GM18507 (cell line): ENCODE results near the gene CPOX.

Experiments used
- DNase-seq: peaks from one replicate; pipeline ENCODE4 v3.0.0; 2011; ENCODE audit warnings: low read depth; ENCODE audit not compliant: insufficient read length; ENCODE audit errors: extremely low spot score
- FAIRE-seq: peaks from 2 replicates; lab custom pipeline; 2011; peaks lifted over from hg19 to GRCh38; lab: Jason Lieb, UNC

The CPOX gene

DNA sequence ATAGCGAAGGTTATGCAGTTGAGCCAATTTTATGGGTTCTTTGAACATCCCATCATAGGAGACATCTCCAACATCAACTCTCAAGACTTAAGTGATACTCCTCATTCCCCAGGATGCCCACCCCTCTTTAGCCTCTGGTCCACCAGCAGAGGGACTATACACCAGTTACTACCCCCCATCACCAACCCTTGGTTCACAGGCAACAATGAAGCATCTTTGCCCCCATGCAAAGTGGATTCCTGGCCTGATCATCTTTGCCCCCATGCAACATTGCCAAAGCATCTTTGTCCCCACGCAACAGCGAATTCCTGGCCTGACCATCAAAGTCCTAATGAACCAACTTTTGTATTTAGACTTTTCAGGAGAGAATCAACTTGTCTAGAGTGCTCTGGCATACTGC is 42.6 kb downstream of the CPOX start:
- no peak for DNase-seq

DNA sequence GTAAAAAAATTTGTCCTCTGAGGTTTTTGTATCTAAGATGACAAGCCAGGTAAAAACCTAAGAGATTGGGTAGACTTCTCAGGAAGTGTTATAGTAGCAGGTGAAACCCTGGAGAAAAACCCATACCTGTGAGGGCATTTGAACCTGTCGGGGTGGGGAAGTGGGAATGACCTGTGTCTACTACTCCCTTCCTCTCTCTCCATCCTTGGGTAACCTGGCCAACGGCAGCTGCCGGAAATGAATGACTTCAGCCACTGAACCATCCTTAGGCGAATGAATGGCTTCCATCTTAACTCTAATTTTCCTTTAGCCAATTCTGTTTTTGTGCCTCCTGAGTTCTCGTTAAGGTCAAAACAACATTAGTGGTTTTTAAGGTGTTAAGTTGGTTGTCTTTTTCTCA is 44.9 kb downstream of the CPOX start:
- DNase-seq (no peak), FAIRE-seq (peak; percentile 53)

More for the DNA sequence above, 42.6 kb downstream of the CPOX start:
- FAIRE-seq = no peak

DNA sequence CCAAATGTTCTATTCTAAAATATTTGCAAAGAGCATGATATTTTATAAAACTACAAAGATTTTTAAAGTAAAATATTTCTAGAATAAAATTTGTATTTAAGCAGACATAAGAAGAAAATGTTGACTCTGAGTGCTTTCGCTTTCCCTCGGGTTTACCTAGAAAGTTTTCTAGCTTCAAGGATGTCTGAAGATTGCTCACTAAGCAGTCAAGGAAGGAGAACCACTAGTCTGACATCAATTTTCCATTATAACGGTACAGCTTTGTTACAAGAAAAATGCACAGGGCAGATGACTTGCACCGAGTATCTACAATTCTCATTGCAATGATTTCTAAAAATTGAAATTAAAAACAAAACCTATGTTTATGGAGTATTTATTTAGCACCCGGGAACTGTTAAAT is 47.5 kb downstream of the CPOX start:
- DNase-seq = no peak
- FAIRE-seq = peak; percentile 85

DNA sequence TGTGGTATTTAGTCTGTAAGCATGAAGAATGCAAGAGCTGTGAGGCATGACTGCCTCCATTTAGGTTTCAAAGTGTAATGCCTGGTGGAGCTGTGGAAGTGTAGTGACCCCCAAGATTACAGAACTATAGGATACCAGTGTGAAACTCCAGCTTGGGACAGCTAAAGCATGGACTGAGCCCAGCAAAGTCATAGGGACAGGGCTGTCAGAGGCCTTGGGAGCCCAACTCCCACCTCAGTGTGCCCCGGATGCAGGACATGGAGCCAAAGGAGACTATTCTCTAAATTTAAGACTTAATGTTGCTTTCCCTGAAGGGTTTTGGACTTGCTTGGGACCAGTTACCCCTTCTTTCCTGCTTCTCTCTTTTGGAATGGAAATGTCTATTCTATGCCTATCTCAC is 50.8 kb downstream of the CPOX start:
- FAIRE-seq = no peak
- DNase-seq = no peak

DNA sequence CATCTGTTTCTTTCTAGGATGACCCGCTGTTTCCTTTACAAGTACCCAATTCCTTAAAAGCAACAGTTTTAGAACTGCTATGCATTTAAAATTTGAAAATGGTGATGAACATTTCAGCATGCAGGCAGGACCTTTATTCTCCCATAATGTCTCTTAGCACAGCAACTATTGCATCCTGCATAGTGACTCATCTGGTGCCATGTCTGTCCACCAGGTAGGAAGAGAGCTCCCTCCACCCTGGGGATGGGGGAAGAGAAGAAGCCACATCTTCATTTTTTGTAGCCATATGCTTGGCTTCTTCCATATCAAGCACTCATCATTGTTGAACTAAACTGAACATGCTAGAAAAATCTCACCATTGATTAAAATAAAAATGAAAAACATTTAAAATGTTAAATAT is 51.7 kb downstream of the CPOX start:
- DNase-seq (no peak), FAIRE-seq (peak; percentile 63)

DNA sequence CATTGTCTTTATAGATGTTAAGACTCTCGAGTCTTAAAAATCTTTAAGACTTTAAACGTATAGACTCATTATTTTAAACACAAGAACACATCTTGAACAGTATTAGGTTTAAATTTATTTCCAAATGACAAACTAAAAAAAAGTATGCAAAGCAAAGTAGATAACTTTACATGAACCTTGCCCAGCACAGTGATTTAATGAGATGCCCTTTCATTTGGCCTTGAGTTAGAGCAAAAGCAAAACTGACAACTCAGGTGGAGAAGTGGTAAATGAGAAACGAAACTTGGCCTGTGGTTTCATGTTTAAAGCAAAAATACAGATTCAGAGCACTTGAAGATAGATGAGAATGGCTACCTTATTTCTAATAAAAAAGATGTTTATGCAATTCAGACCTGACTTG is 53.1 kb downstream of the CPOX start:
- FAIRE-seq (peak; percentile 98), DNase-seq (no peak)

DNA sequence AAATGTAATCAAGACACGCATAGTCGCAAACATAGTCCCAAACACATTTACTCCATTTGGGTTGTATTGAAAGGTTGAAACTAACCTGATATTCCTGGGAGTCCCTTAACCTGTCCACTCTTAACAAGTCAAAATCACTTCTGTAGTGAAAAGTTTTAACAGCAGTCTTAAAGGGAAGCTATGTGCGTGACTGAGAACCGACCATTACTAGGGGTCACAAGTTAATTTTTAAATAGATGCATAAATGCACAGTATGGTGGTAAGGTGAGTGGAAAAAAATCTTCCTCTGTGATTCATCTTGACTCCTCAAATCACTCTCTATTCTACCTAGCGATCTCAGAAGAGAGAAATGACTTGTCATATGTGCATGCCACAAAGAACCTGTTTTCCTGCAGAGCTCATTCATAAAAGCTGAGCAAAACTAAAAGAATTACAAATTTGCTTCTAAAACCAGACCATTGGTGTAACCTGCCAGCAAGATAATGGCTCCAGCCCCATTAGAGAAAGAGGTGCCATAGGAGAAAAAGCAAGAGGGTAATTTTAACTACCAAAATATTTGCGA is 56.9 kb downstream of the CPOX start:
- FAIRE-seq (peak; percentile 99), DNase-seq (no peak)

DNA sequence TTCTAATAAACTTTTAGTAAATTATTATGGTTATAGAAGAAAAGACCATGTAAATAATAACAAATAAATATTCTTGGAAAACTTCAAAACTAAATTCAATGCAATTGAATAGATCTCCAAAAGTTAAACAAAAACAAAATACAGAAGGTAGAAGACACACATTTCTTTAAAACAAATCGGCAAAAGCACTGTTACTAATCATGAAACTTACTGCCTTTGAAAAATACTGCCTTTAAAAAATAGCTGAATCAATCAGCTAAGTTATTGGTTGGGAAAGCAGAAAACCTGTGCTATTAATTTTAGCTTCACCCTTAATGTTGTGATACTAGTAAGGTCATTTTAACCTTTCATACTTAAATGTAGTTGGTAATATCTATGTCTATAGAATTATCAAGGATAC is 58.7 kb downstream of the CPOX start:
- FAIRE-seq = peak; percentile 33

DNA sequence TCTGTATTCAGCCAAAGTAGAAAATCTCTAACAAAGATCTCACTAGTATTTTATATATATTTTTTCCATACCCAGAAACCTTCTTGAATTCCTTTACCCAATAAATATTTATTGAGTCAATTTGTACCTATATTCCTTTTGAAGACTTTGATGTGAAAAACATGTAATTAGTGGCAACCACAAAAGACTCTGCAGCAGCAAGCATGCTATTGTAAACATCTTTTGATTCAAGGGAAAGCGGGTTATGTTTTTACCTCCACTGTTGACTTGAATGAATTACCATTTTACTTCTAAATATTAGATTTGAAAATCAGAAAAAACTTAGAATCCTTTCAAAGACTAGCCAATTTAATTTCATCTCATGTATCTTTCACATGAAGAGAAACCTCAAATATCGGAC is 59.2 kb downstream of the CPOX start:
- DNase-seq (no peak), FAIRE-seq (peak; percentile 57)

More for the DNA sequence above, 58.7 kb downstream of the CPOX start:
- DNase-seq = no peak

DNA sequence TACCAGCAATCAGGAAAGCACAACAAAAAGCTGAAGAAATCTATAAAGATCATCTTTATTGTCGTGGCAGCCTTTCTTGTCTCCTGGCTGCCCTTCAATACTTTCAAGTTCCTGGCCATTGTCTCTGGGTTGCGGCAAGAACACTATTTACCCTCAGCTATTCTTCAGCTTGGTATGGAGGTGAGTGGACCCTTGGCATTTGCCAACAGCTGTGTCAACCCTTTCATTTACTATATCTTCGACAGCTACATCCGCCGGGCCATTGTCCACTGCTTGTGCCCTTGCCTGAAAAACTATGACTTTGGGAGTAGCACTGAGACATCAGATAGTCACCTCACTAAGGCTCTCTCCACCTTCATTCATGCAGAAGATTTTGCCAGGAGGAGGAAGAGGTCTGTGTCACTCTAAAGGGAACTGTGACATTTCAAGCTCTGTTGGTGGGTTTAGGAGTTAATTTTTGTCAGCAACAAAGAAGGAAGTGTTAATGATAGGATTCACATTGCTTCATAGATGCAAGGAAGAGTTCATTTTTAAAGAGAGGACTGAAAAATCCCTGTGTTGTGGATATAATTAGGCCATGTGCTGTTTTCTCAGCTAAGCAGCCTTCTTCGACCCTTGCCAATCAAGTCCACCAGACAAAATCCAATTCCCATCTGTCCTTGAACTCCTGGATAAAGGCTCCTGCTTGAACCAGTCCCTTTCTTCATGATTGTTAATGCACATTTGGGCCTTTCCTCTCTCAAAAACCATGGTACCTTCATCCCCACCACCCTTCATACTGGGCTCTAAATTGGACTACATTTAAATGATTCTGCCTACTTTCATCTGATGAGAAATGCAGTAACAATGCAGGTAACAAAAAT is 60.5 kb downstream of the CPOX start:
- no peak for FAIRE-seq
- no peak for DNase-seq

DNA sequence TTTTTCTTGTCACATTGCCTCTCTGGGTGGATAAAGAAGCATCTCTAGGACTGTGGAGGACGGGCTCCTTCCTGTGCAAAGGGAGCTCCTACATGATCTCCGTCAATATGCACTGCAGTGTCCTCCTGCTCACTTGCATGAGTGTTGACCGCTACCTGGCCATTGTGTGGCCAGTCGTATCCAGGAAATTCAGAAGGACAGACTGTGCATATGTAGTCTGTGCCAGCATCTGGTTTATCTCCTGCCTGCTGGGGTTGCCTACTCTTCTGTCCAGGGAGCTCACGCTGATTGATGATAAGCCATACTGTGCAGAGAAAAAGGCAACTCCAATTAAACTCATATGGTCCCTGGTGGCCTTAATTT is 61.2 kb downstream of the CPOX start:
- FAIRE-seq (no peak), DNase-seq (no peak)

DNA sequence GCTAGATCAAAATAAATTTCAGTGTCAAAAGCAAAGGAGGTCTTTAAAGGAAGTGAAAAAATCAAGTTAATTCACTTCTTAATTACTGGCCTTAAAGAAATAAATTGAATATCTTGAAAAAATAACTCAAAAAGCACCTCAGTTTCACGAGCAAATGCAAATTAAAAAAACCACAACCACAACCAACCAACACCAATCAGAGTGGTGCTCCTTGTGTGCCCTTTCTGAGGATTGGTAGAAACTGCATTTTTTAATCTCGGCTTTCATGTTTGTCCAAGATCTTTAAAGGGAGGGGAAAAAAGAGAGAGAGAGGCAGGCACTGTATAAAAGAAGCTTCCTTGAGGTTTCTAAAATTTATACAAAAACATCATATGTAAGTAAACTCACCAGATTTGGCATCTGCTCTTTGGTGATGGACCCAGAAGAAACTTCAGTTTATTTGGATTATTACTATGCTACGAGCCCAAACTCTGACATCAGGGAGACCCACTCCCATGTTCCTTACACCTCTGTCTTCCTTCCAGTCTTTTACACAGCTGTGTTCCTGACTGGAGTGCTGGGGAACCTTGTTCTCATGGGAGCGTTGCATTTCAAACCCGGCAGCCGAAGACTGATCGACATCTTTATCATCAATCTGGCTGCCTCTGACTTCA is 61.7 kb downstream of the CPOX start, which contains the start of gene GPR15:
Gene GPR15, plus strand, starts transcription at position 357 of the 653 bp plus-strand sequence. Its CDS starts 56 bp downstream, at position 413.
- no peak for DNase-seq
- FAIRE-seq = peak; percentile 95

DNA sequence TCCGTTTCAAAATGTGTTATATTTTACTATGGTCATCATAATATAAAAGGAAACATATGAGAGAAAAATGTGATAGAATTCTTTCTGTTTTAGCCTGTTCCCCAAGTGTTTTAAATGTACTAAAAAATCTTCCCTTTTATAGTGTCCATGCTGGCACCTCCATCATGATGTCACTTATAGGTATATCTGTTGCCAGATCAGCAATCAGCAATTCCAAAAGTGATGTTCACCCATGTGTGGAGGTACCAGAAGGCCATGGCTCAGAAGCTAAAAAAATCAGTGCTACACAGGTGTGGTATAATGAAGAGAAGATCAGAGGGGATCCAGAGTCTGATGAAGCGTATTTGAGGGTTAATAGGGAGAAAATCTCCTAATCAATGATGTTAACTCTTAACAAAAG is 62.7 kb downstream of the CPOX start:
- FAIRE-seq = no peak
- DNase-seq = no peak

DNA sequence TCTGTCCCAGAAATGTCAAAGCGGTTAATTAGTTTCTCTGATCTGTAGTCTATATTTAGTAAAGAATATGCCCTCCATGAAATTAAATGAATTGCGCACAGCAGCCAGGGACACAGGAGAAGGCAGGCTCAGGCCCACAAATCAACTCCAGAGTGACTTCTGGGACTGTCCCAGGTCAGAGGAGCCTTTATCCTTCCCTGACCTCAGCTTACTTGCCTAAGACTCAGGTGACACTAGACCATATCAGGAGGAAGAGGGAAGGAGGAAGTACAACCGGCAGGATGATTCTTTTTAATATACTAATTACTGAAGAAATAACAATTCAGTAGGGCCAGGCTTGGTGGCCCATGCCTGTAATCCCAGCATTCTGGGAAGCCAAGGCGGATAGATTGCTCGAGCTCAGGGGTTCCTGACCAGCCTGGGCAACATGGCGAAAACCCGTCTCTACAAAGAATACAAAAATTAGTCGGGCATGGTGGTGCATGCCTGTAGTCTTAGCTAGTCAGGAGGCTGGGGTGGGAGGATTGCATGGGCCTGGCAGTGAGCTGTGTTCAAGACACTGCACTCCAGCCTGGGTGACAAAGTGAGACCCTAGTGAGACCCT is 63.5 kb downstream of the CPOX start:
- no peak for FAIRE-seq

More for the DNA sequence above, 63.5 kb downstream of the CPOX start:
- no peak for DNase-seq
